Testis (tissue), 5 donors: ENCODE data around the gene WFIKKN1. TPM values are rescaled to one million over a fixed set of nuclear protein-coding genes. Genes with fewer than 3 reads are reported as not detected.

Experiments used
- DNase-seq: peaks from one replicate; pipeline ENCODE4 v3.0.0-alpha.2; 2019
- H3K27ac ChIP-seq, 2 donors: fragments of 200-600 bp; sonication (generic); one replicate each; pipeline ENCODE4 v1.5.1; 2019
- H3K27me3 ChIP-seq: fragments of 200-600 bp; sonication (generic); one replicate; pipeline ENCODE4 v1.5.1; 2019
- H3K36me3 ChIP-seq: fragments of 200-600 bp; sonication (generic); one replicate; pipeline ENCODE4 v1.5.1; 2017; ENCODE audit warnings: low read depth; ENCODE audit errors: missing control alignments
- H3K4me1 ChIP-seq: fragments of 200-600 bp; sonication (generic); one replicate; pipeline ENCODE4 v1.5.1; 2019
- H3K4me3 ChIP-seq, 2 donors: fragments of 200-600 bp; sonication (generic); one replicate each; pipeline ENCODE4 v1.5.1; 2017 to 2019
- H3K9me3 ChIP-seq: fragments of 200-600 bp; sonication (generic); one replicate; pipeline ENCODE4 v1.5.1; 2017
- CTCF ChIP-seq, 3 experiments: fragments of 450-650 bp in 2 of 3; fragments of 200-600 bp in 1 of 3; sonication (generic) in 1 of 3; IDR thresholded peaks; one replicate each; pipeline ENCODE4 v1.5.1; 2016 to 2019; ENCODE audit warnings: antibody characterized with exemption in 3 of 3, mild to moderate bottlenecking in 2 of 3, moderate library complexity in 1 of 3
- POLR2A ChIP-seq: fragments of 450-650 bp; IDR thresholded peaks from one replicate; pipeline ENCODE4 v1.6.1; 2017; ENCODE audit warnings: antibody characterized with exemption, mild to moderate bottlenecking, moderate library complexity
- WGBS, 2 donors: methylation state at CpG; one replicate each; pipeline ENCODE4 v1.1.5; 2018; 5-methylcytosine and 5-hydroxymethylcytosine counted together
- intact Hi-C: fragments of 100-400 bp; cut with DNase I; formaldehyde crosslinking; loops from one replicate; pipeline ENCODE4 v1.15.1; 2023; ENCODE audit warnings: low total_unique reads
- long read RNA-seq, 2 donors: transcript quantifications; one replicate each; lab custom pipeline, GENCODE V29; 2026
- polyA plus RNA-seq: library from polyadenylated mRNA; stranded (reverse); fragments of 350-450 nt; fragmentation: Illumina TruSeq; extraction: RNeasy Lipid Tissue Mini Kit (QIAGEN cat#74804); gene quantifications from one replicate; pipeline ENCODE4 v1.2.3, GENCODE V29; 2014; ENCODE audit warnings: low read depth, low replicate concordance; ENCODE audit not compliant: insufficient read depth
- total RNA-seq, 2 donors: library from RNA; depleted of rRNA; stranded (reverse); fragments of >200 nt; gene quantifications; one replicate each; pipeline ENCODE4 v1.2.3, GENCODE V29; 2016

The WFIKKN1 gene
- 10 to 100 TPM in 1 of 2 donors, 1 to 10 TPM in 1; 3.5 to 10.5 TPM for total RNA-seq
- polyA plus RNA-seq = 1.1 TPM
- long read RNA-seq, donor 1, full-length matches to known transcripts = 5 of 5 reads
- long read RNA-seq, donor 1, partial matches to known transcripts = 0 of 5 reads
- long read RNA-seq, donor 1, other reads (novel, unspliced or antisense) = 0 of 5 reads
- long read RNA-seq, donor 2, full-length matches to known transcripts = 4 of 4 reads
- long read RNA-seq, donor 2, partial matches to known transcripts = 0 of 4 reads
- long read RNA-seq, donor 2, other reads (novel, unspliced or antisense) = 0 of 4 reads

GRCh38 chr16:630815-631405 is at the start of gene WFIKKN1:
Gene WFIKKN1 (plus strand): TSS chr16:630985. CDS start chr16:631254, 269 bp downstream.
- H3K27me3 ChIP-seq = no peaks in the 10 kb centered on the region
- intact Hi-C loops = loop anchor here (10.0 kb wide), 1 partner anchor 46 kb away; no protein-coding TSS in a partner anchor

GRCh38 chr16:582218-582613 is 48.6 kb upstream of the WFIKKN1 start:
- Histone ChIP-seq H3K27me3 (no peaks in the 10 kb centered on the region), H3K36me3 (no peaks in the 10 kb centered on the region), H3K4me1 (peaks cover 4% of the 10 kb centered on the region), H3K27ac (no peak overlapping the region), H3K9me3 (no peaks in the 10 kb centered on the region), H3K4me3 (no peak overlapping the region)
- 85% methylated on average over 8 to 18 of the region's 18 CpGs for WGBS, 2 donors
- intact Hi-C loops = loop anchor here (10.0 kb wide), 2 partner anchors 53 to 83 kb away; partner anchors contain the start of genes METTL26, RHOT2 and WFIKKN1
- DNase-seq = no peak
- TF ChIP-seq CTCF (IDR thresholded peaks at IDR 0.05) = no peak
- TF ChIP-seq POLR2A = no peak

More at GRCh38 chr16:630815-631405, at the start of gene WFIKKN1:
- no peaks in the 10 kb centered on the region for H3K36me3 ChIP-seq
- no peaks in the 10 kb centered on the region for H3K9me3 ChIP-seq
- TF ChIP-seq CTCF (IDR thresholded peaks at IDR 0.05) = no peak
- TF ChIP-seq POLR2A = no peak
- H3K27ac ChIP-seq = no peak within 1 kb of the TSS
- WGBS, 2 donors = 27 to 37% methylated on average over 6 to 23 of the region's 23 CpGs
- H3K4me3 ChIP-seq = no peak within 1 kb of the TSS
- DNase-seq = peak; percentile 38
- peaks cover 27% of the 10 kb centered on the region for H3K4me1 ChIP-seq

GRCh38 chr16:582614-583331 is 48.0 kb upstream of the WFIKKN1 start:
- Histone ChIP-seq H3K9me3 (no peaks in the 10 kb centered on the region), H3K4me3 (no peak overlapping the region), H3K27ac (no peak overlapping the region), H3K27me3 (no peaks in the 10 kb centered on the region), H3K4me1 (peaks cover 6% of the 10 kb centered on the region), H3K36me3 (no peaks in the 10 kb centered on the region)
- intact Hi-C loops = loop anchor here (10.0 kb wide), 2 partner anchors 52 to 82 kb away; partner anchors contain the start of genes METTL26, RHOT2 and WFIKKN1
- TF ChIP-seq POLR2A (no peak), CTCF (IDR thresholded peaks at IDR 0.05) (no peak)
- DNase-seq = no peak
- 74 to 78% methylated on average over 7 to 21 of the region's 21 CpGs for WGBS, 2 donors

- no peak for TF ChIP-seq POLR2A
- TF ChIP-seq CTCF (IDR thresholded peaks at IDR 0.05) = no peak
- intact Hi-C loops = loop anchor here (10.0 kb wide), 2 partner anchors 51 to 81 kb away; partner anchors contain the start of genes METTL26, RHOT2 and WFIKKN1
- no peak for DNase-seq
- Histone ChIP-seq H3K9me3 (no peaks in the 10 kb centered on the region), H3K27me3 (no peaks in the 10 kb centered on the region), H3K27ac (no peak overlapping the region), H3K36me3 (no peaks in the 10 kb centered on the region), H3K4me3 (no peak overlapping the region), H3K4me1 (peaks cover 13% of the 10 kb centered on the region)
- 43 to 60% methylated on average over 4 to 16 of the region's 16 CpGs for WGBS, 2 donors
Measured at GRCh38 chr16:583470-583814, 47.3 kb upstream of the WFIKKN1 start.
